ENCODE measurements around the gene RAB33B.

DNA sequence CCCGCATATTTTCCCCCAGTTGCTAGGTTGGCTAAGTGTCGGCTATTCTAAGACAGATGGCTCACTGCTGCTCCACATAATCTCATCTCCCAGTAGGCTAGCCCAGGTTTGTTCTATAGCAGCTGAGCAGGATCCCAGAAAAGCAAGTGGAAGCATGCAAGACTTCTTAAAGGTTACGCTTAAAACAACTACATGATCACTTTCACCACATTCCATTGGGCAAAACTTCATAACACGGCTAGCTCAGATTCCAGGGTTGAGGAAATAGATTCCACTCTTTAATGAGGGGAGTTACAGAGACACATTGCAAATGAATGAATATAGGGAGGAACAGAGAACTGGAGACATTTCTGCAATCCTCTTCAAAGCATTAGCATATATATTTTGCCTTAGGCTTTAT lies 12.9 kb upstream of the RAB33B start:
- TF ChIP-seq EP300 (IDR thresholded peaks at IDR 0.05) = no peak
- TF ChIP-seq, protein P1, sequence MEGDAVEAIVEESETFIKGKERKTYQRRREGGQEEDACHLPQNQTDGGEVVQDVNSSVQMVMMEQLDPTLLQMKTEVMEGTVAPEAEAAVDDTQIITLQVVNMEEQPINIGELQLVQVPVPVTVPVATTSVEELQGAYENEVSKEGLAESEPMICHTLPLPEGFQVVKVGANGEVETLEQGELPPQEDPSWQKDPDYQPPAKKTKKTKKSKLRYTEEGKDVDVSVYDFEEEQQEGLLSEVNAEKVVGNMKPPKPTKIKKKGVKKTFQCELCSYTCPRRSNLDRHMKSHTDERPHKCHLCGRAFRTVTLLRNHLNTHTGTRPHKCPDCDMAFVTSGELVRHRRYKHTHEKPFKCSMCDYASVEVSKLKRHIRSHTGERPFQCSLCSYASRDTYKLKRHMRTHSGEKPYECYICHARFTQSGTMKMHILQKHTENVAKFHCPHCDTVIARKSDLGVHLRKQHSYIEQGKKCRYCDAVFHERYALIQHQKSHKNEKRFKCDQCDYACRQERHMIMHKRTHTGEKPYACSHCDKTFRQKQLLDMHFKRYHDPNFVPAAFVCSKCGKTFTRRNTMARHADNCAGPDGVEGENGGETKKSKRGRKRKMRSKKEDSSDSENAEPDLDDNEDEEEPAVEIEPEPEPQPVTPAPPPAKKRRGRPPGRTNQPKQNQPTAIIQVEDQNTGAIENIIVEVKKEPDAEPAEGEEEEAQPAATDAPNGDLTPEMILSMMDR (IDR thresholded peaks at IDR 0.05) = no peak
- no peak for TF ChIP-seq POLR2A (IDR thresholded peaks at IDR 0.05)
